OCI-LY7 (cell line): ENCODE data around the gene GRAMD1B.

Source experiments
- CTCF ChIP-seq: fragments of 200-600 bp; sonication (generic); conservative IDR thresholded peaks from 2 replicates; pipeline ENCODE4 v1.5.1; 2014; ENCODE audit warnings: mild to moderate bottlenecking, antibody characterized with exemption, low read length, moderate library complexity, mixed read lengths
- EZH2phosphoT487 ChIP-seq: fragments of 200-600 bp; sonication (generic); IDR thresholded peaks from 2 replicates; pipeline ENCODE4 v1.6.1; 2018; ENCODE audit warnings: low read depth, borderline replicate concordance, mild to moderate bottlenecking, mixed run types, antibody characterized with exemption, low read length, moderate library complexity, mixed read lengths

- TF ChIP-seq CTCF (no peak), EZH2phosphoT487 (no peak)
These were observed 153.0 kb downstream of the GRAMD1B start for GRCh38 chr11:123582992-123583504.
